Fibroblast of skin of scalp (primary cell): Measurements from ENCODE around the gene TICAM1.
"Not testable (repeated sequence)": the region's sequence is repeated elsewhere in the genome, so short reads cannot be mapped to it uniquely, and the experiment has no call there.

Experiments
- DNase-seq: peaks from one replicate; pipeline ENCODE4 v3.0.0-alpha.2; 2013

Gene TICAM1

DNA sequence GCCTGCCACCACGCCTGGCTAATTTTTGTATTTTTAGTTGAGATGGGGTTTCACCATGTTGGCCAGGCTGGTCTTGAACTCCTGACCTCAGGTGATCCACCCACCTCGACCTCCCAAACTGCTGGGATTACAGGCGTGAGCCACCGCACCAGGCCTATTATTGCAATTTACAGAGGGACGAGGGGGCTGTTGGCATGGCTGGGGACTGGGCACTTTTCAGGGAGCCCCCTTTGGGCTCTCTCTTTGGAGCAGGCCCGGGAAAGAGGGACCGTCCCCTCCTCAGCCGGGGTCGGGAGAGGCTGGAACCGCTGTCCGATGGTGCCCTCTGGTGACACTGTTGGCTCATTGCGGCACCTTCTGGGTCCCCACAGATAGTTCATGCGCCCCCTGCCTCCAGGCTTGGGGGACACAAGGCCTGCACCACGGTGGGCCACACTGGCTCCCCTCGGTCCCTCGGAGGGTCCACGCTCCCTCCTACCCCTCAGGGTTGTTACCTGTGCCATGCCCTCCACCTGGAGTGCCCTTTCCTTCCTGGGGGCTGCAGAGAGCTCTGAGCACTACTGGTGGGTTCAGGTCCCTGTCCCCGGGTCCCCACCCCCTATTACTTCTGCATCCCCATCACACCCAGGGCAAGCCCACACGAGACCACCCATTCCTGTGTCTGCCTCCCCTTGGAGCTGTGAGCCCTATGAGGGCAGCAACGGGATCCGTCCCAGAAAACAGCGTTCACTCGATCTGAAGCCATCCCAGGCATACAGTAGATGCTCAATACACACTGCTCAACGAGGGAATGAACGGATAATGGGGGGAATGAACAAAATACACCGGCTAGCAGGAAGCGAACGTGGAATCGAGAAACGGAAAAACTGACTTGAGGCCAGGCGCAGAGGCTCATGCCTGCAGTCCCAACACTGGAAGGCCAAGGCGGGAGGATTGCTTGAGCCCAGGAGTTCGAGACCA is 27.5 kb downstream of the TICAM1 start:
- DNase-seq, result peak; percentile 64

DNA sequence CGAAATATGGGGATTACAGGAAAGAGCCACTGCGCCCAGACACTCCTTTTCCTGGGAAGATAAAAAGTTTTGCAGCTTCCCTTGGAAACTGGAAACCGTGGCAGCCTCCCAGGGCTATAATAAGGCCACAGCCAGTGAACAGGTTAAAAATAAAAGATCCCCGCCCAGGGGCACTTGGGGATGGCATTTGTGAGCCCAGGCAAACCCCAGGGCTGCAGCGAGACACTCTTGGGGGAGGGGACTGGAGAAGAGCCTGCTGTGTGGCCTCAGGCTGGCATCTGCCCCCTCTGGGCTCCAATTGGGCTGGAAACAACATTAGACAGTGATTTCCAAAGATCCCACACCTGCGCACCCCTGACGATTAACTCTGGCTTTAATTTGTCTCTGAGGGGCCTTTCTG is 28.8 kb downstream of the TICAM1 start:
- no peak for DNase-seq

DNA sequence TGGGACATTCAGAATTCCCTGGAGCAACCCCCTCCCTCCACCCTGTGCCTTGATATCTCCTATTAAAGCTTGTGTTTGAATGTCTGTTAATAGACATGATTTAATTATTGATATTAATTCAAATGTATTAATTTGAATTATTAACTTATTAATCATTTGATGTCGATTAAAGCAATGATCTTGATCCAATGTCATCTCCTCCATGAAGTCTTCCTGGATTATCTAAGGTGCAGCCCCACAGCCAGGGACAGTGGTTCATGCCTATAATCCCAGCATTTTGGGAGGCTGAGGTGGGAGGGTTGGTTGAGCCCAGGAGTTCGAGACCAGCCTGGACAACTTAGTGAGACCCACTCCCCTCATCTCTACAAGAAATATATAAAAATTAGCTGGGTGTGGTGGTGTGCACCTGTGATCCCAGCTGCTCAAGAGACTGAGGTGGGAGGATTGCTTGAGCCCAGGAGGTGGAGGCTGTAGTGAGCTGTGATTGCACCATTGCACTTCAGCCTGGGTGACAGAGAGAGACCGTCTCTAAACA is 30.4 kb downstream of the TICAM1 start:
- no peak for DNase-seq

DNA sequence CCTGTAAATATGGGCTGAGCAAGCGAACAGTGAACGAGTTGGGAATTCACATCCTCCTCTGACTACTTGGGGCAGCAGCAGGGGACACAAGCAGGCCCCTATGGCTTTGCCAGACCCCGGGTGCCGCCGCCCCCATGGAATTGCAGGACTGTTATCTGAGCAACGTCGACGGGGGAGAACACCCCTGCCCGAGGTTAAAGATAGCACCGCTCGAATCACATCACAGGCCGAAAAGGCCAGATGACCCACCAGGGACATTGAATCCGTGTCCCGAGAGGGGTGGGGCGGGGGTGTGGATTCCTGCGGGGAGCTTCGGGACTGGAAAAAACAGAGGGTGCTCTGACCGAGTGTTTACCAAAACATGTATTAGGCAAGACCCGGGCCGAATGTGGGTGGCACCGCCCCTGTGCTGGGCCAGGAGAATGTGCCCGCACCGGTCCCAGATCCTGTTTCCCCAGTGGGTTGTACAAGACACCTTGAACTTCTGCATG is 30.9 kb downstream of the TICAM1 start:
- no peak for DNase-seq

GRCh38 chr19:4795400-4795799 is 36.1 kb downstream of the TICAM1 start:
- DNase-seq, result no peak

GRCh38 chr19:4794971-4795370 is 36.5 kb downstream of the TICAM1 start:
- no peak for DNase-seq

DNA sequence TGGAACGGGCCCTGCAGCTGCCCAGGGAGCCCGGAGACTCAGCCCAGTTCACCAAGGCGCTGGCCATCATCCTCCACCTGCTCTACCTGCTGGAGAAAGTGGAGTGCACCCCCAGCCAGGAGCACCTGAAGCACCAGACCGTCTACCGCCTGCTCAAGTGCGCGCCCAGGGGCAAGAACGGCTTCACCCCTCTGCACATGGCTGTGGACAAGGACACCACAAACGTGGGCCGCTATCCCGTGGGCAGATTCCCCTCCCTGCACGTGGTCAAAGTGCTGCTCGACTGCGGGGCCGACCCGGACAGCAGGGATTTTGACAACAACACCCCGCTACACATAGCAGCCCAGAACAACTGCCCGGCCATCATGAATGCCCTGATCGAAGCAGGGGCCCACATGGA is 38.2 kb downstream of the TICAM1 start:
- not testable (repeated sequence) for DNase-seq

DNA sequence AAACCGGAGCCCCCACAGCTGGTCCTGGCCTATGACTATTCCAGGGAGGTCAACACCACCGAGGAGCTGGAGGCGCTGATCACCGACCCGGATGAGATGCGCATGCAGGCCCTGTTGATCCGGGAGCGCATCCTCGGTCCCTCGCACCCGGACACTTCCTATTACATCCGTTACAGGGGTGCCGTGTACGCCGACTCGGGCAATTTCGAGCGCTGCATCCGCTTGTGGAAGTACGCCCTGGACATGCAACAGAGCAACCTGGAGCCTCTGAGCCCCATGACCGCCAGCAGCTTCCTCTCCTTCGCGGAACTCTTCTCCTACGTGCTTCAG is 38.7 kb downstream of the TICAM1 start:
- not testable (repeated sequence) for DNase-seq

DNA sequence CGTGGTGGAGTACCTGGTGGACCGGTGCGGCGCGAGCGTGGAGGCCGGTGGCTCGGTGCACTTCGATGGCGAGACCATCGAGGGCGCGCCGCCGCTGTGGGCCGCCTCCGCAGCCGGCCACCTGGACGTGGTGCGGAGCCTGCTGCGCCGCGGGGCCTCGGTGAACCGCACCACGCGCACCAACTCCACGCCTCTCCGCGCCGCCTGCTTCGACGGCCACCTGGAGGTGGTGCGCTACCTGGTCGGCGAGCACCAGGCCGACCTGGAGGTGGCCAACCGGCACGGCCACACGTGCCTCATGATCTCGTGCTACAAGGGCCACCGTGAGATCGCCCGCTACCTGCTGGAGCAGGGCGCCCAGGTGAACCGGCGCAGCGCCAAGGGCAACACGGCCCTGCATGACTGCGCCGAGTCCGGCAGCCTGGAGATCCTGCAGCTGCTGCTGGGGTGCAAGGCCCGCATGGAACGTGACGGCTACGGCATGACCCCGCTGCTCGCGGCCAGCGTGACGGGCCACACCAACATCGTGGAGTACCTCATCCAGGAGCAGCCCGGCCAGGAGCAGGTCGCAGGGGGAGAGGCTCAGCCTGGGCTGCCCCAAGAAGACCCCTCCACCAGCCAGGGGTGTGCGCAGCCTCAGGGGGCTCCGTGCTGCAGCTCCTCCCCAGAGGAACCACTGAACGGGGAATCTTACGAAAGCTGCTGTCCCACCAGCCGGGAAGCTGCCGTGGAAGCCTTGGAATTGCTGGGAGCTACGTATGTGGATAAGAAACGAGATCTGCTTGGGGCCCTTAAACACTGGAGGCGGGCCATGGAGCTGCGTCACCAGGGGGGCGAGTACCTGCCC is 39.3 kb downstream of the TICAM1 start:
- not testable (repeated sequence) for DNase-seq

DNA sequence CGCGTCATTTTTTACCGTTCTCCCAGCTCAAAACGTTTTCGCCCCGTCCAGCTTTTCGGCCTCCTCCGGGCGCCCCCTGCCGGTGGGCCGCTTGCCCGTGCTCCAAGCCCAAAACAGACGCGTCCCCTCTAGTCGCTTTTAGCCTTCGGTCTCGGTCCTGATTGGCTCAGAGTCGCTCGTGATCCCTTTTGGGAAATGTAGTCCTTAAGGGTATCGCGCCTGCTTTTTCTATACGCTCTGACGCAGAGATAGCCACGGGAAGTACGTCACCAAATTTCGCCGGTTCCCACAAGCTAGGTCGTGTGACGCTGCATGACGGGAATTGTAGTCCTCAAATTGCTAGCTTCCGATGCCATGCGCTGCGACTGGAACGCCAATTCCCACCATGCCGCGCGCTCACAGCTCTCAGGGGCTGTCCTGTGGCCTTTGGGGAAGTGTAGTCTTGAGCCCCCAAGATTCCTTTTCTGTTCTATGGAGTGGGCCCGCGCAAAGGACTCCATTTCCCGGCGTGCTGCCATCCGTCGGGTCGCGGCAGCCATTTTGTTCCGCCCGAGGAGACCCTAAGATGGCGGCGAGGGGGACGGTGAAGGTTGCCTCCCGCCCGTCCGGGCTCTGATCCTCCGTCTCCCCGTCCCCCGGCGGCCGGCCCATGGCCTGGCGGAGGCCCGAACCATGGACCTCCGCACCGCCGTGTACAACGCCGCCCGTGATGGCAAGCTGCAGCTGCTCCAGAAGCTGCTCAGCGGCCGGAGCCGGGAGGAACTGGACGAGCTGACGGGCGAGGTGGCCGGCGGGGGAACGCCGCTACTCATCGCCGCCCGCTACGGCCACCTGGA is 40.1 kb downstream of the TICAM1 start, which contains the start of gene FEM1A:
FEM1A (plus strand) TSS at position 552 of the 836 bp plus-strand sequence; CDS start at position 673, 121 bp downstream.
- DNase-seq, result peak; percentile 100

DNA sequence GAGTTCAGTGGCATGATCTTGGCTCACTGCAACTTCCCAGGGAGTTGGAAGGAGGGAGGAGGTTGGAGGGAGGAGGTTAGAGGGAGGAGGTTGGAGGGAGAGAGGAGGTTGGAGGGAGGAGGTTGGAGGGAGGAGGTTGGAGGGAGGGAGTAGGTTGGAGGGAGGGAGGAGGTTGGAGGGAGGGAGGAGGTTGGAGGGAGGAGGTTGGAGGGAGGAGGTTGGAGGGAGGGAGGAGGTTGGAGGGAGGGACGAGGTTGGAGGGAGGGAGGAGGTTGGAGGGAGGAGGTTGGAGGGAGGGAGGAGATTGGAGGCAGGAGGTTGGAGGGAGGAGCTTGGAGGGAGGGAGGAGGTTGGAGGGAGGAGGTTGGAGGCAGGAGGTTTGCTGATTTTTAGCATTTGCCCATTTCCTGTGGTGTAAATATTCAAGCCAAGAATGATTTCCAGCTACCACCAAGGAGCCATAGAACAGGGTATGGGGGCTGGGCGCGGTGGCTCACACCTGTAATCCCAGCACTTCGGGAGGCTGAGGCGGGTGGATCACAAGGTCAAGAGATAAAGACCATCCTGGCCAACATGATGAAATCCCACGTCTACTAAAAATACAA is 45.0 kb downstream of the TICAM1 start:
- DNase-seq, result not testable (repeated sequence)

DNA sequence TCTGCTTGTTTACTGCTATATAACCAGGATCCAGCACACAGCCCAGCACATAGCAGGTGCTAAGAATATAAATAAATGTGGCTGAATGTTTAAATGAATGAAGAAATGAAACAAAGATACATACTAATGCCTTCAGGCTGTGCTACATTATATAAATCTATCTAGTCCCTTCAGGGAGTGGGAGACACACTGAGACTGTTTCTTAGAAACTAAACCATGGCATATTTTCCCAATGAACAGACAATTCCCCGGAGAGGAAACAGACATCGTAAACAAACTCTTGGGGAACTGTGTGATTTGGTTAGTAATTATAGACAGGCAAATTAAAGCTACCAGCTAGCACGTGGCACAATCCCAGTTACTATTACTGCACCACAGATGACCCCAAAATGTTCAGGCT is 49.7 kb downstream of the TICAM1 start:
- no peak for DNase-seq

DNA sequence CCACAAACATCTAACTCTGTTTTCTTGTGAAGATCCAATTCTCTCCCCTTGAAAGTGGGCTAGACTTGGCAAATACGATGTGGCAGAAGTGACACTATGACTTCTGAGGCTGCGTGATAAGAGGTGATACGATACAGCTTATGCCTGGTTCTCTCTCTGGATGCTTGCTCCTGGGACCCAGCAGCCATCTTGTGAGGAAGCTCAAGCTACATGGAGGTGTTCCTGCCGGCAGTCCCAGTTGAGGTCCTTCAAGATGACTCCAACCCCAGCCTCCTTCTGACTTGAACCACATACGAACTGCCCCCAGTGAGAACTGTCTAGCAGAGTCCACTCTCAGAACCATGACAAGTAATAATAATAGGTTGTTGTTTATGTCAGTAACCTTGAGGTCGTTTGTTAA is 50.7 kb downstream of the TICAM1 start:
- no peak for DNase-seq

DNA sequence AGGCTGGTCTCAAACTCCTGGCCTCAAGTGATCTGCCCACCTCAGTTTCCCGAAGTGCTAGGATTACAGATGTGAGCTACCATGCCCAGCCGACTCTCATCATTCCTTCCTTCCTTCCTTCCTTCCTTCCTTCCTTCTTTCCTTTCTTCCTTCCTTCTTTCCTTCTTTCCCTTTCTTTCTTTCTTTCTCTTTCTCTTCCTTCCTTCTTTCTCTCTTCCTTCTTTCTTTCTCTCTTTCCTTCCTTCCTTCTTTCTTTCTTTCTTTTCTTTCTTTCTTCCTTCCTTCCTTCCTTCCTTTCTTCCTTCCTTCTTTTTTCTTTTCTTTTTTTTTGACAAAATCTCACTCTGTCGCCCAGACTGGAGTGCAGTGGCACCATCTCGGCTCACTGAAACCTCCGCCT is 53.4 kb downstream of the TICAM1 start:
- DNase-seq, result not testable (repeated sequence)

DNA sequence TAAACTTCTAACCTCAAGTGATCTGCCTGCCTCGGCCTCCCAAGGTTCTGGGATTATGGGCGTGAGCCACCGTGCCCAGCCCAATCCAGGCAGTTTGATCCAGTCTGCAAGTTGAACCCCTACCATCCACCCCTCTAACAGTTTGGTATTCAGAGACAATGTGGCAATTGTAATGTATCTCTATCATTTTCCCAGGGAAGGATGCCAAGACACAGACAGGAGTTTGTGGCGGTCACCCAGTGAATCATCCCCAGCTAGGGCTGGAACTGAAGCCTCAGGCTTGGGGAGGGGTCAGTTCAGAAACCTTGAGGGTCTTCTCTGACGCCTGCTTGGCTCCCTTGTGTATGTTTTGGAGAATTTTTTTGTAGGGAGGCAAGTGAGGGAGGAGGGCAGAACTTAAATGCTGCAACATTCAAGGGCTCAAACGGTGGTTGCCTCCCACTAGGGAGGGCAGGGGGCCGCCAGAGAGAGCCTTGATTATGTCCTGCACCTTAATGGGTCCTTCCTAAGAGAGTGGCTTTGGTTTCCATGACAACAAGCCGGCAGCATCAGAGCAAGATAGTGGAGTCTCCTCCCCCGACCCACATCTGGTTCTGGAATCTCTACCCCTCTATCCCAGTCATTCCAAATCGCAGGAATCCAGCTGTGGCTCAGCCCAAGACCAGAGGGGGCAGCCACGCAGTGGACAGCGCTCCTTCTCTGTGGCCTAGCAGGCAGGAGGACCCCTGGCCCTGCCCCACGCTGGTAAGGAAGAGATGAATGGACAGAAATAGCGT is 54.9 kb downstream of the TICAM1 start:
- no peak for DNase-seq

GRCh38 chr19:4775627-4776152 is 55.8 kb downstream of the TICAM1 start:
- DNase-seq, result no peak

GRCh38 chr19:4774136-4774535 is 57.4 kb downstream of the TICAM1 start:
- DNase-seq, result no peak

DNA sequence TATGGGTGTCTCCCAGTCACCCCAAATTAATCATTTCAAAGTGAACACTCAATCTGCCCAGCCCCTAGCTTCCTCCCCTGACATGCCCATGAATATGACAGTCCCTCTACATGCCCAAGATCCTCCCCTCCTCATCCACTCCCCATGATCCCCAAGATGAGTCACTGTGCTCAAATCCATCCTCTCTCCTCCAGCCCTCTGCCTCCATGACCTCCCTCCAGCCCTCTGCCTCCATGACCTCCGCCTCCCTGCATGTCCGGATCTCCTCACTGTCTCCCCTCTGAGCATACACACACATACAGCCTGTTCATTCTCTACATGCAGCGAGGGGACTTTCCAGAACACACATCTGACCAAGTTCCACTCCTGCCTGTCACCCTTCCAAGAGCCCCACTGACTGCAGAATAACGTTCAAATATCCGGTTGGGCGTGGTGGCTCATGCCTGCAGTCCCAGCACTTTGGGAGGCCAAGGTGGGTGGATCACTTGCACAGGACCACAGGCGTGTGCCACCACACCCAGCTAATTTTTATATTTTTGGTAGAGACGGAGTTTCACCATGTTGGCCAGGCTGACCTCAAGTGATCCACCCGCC is 58.4 kb downstream of the TICAM1 start:
- no peak for DNase-seq

DNA sequence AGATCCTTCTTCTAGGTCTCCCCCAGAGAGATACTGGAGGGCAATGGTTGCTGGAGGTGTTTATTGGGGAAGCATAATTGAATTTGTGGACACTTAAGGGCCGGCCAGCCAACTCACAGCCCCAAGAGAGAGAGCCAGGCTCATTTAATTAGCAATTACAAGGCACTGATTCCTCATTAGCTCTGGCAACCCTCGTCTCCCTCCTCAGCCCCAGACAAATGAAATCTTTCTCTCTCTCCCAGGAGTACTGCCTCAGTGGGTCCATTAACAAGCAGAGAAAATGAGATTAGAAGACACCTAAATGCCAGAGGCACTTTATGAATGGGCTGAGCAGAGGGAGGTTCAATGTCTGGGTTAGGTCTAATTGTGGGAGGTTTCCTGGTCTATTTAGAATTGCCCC is 58.9 kb downstream of the TICAM1 start:
- DNase-seq, result no peak
